GM12891 (cell line): ENCODE results near the gene USP9X.

Source experiments
- PAX5 ChIP-seq: IDR thresholded peaks from 2 replicates; pipeline ENCODE4 v1.6.1; 2011; ENCODE audit warnings: low read length, moderate library complexity, mild to moderate bottlenecking; ENCODE audit not compliant: insufficient read depth, severe bottlenecking
- POLR2A ChIP-seq: IDR thresholded peaks from 2 replicates; pipeline ENCODE4 v1.6.1; 2011; ENCODE audit warnings: low read depth, low read length, control low read depth
- POLR2AphosphoS5 ChIP-seq: IDR thresholded peaks from 2 replicates; pipeline ENCODE4 v1.6.1; 2011; ENCODE audit warnings: low read depth, low read length, control low read depth
- POU2F2 ChIP-seq: IDR thresholded peaks from 2 replicates; pipeline ENCODE4 v1.6.1; 2011; ENCODE audit warnings: low read depth, mild to moderate bottlenecking, control low read depth, low read length, moderate library complexity
- SPI1 ChIP-seq: IDR thresholded peaks from 2 replicates; pipeline ENCODE4 v1.6.1; 2011; ENCODE audit warnings: low read depth, low read length, control low read depth
- TAF1 ChIP-seq: IDR thresholded peaks from 2 replicates; pipeline ENCODE4 v1.6.1; 2011; ENCODE audit warnings: low read depth, low read length, control low read depth

DNA sequence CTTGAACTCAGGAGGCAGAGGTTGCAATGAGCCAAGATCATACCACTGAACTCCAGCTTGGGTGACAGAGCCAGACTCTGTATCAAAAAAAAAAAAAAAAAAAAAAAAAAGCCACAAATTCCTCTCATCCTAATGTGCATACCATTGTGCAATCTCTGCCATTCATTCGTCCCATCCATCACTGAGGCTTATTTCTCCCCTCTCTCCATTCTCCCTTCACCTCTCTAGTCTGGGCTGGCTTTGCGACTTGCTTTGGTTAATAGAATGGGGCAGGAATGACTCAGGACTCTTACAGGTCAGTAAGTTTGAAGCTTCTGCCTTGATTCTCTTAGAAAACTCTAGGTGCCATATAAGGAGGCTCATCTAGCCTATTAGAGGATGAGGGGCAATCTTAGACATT is 188.4 kb downstream of the USP9X start:
- TF ChIP-seq POLR2AphosphoS5 (no peak), SPI1 (no peak), POLR2A (no peak), PAX5 (no peak), TAF1 (no peak), POU2F2 (no peak)
